ENCODE measurements around the gene RELA. TPM values are rescaled to one million over a fixed set of nuclear protein-coding genes. Genes with fewer than 3 reads are reported as not detected.

RELA gene
- total and polyA plus RNA-seq, 2 of the 4 experiments (the other 2 are of a cell fraction): 8.6 to 53.0 TPM

DNA sequence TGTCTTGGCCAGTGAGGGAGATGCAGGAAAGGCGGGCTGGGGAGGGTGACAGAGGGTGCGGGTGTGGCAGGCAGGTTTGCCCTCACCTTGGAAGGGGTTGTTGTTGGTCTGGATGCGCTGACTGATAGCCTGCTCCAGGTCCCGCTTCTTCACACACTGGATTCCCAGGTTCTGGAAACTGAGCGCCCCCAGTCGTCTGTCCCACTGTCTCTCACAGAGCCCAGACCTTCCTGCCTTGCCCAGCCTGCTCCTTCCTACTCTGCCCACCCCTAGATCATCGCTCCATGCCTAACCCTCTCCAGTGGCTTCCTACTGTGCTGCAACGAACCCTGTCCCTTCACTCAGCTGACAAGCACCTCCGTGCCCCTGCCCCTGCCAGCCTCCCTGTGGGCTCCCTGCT, 2.7 kb downstream of the RELA start:
- Histone ChIP-seq H4K91ac (ENCODE audit: insufficient read depth, low read depth, low read length) (no peak overlapping the region), H3K9me3 (ENCODE audit: control insufficient read depth, insufficient read depth, low read length) (no peaks in the 10 kb centered on the region), H3K4me3 (ENCODE audit: insufficient read depth, low read depth, low read length) (no peak overlapping the region), H4K20me1 (ENCODE audit: insufficient read depth, low read length) (peaks cover 13% of the 10 kb centered on the region; the same call in 1 of the 2 replicates), H3K18ac (ENCODE audit: low read depth, low read length) (no peak overlapping the region), H2BK5ac (ENCODE audit: low read depth, low read length, poor library complexity, severe bottlenecking) (no peak overlapping the region), H3K4me2 (ENCODE audit: low read depth, low read length) (no peak overlapping the region), H3K56ac (ENCODE audit: extremely low read depth, insufficient read depth, low read length) (no peak overlapping the region), H3K4me1 (ENCODE audit: control insufficient read depth, insufficient read depth, low read length) (peaks cover 7% of the 10 kb centered on the region), H2BK120ac (ENCODE audit: low read depth, low read length) (no peak overlapping the region), H2AK5ac (ENCODE audit: low read depth, low read length) (no peak overlapping the region; the same call in 1 of the 2 replicates), H3K4ac (ENCODE audit: low read depth, low read length) (no peak overlapping the region), H3K9ac (ENCODE audit: low read depth, low read length) (no peak overlapping the region), H3K23ac (ENCODE audit: low read depth, low read length) (no peak overlapping the region), H2BK20ac (ENCODE audit: low read depth, low read length) (no peak overlapping the region), H3K79me1 (ENCODE audit: low read depth in 1 of 2, low read length in 2 of 2) (peaks cover 30 to 61% of the 10 kb centered on the region in 2 experiments; a peak in 3 of 4 replicates), H3K9me1 (ENCODE audit: insufficient read depth, low read length) (no peaks in the 10 kb centered on the region), H4K5ac (ENCODE audit: low read depth, low read length) (no peak overlapping the region), H2BK15ac (ENCODE audit: low read depth, low read length) (no peak overlapping the region), H2AK9ac (replicated peaks; ENCODE audit: low read depth, low read length, poor library complexity) (no peak overlapping the region), H2AFZ (replicated peaks; ENCODE audit: low read length, poor library complexity) (no peak overlapping the region), H3K14ac (replicated peaks; ENCODE audit: low read depth, low read length) (no peak overlapping the region), H3K27me3 (ENCODE audit: control insufficient read depth, insufficient read depth, low read length) (no peaks in the 10 kb centered on the region), H4K8ac (ENCODE audit: low read depth in 2 of 2, low read length in 2 of 2) (no peak overlapping the region), H3K36me3 (ENCODE audit: control insufficient read depth, insufficient read depth, low read length) (peaks cover 59% of the 10 kb centered on the region), H3K27ac (ENCODE audit: insufficient read depth, low read length) (no peak overlapping the region)
- intact Hi-C loops (cut with micrococcal nuclease): no loop called here
- ATAC-seq (ENCODE audit: low read depth) (no peak), DNase-seq (no peak)
- ChIA-PET CTCF (no interaction called here), POLR2A (ENCODE audit: unreplicated experiment) (no interaction called here)
- no TSS peak for BruUV-seq (replicated peaks)
- no peak for TF ChIP-seq MAZ (IDR thresholded peaks at IDR 0.05; ENCODE audit: borderline replicate concordance, low read depth, low read length)
- no peak for TF ChIP-seq SMC3 (IDR thresholded peaks at IDR 0.05; ENCODE audit: low read depth, low read length)
- TF ChIP-seq CEBPB (IDR thresholded peaks at IDR 0.05; ENCODE audit: low read depth, low read length): no peak
- TF ChIP-seq MXI1 (IDR thresholded peaks at IDR 0.05; ENCODE audit: borderline replicate concordance, low read depth, low read length): no peak
- TF ChIP-seq RFX5 (IDR thresholded peaks at IDR 0.05; ENCODE audit: low read depth, low read length): no peak
- TF ChIP-seq USF2 (IDR thresholded peaks at IDR 0.05; ENCODE audit: low read depth, low read length): no peak
- TF ChIP-seq RCOR1 (IDR thresholded peaks at IDR 0.05; ENCODE audit: insufficient replicate concordance, low read length): no peak
- TF ChIP-seq, protein P1, sequence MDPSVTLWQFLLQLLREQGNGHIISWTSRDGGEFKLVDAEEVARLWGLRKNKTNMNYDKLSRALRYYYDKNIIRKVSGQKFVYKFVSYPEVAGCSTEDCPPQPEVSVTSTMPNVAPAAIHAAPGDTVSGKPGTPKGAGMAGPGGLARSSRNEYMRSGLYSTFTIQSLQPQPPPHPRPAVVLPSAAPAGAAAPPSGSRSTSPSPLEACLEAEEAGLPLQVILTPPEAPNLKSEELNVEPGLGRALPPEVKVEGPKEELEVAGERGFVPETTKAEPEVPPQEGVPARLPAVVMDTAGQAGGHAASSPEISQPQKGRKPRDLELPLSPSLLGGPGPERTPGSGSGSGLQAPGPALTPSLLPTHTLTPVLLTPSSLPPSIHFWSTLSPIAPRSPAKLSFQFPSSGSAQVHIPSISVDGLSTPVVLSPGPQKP (IDR thresholded peaks at IDR 0.05; ENCODE audit: borderline replicate concordance, low read depth, low read length): no peak
- TF ChIP-seq BHLHE40 (IDR thresholded peaks at IDR 0.05; ENCODE audit: low read depth, low read length): no peak
- TF ChIP-seq NFE2L2 (IDR thresholded peaks at IDR 0.05; ENCODE audit: low read depth, low read length): no peak
- no peak for TF ChIP-seq RAD21 (IDR thresholded peaks at IDR 0.05; ENCODE audit: low read length)
- TF ChIP-seq MAFK (IDR thresholded peaks at IDR 0.05; ENCODE audit: low read depth, low read length): no peak
- TF ChIP-seq CHD1 (IDR thresholded peaks at IDR 0.05; ENCODE audit: low read depth, low read length): no peak
- 100% methylated on average over 5 of the region's 9 CpGs; no CpG with 5 or more reads in 1 of the 2 experiments for WGBS, 2 experiments (ENCODE audit: extremely low coverage in 2 of 2, insufficient read length in 1 of 2)
- dilution Hi-C loops (cut with HindIII; ENCODE audit: low sequenced_read_pairs, unreplicated experiment): no loop called here
- in situ Hi-C loops (cut with MboI; ENCODE audit: low sequenced_read_pairs): no loop called here
